Calu3 (cell line): ENCODE results near the gene SLC13A1. TPM values are rescaled to one million over a fixed set of nuclear protein-coding genes. Genes with fewer than 3 reads are reported as not detected.
"Not testable (repeated sequence)": the region's sequence is repeated elsewhere in the genome, so short reads cannot be mapped to it uniquely, and the experiment has no call there.

Experiments
- BruUV-seq: library from RNA; stranded (reverse); fragments of 400-500 nt; replicated peaks from 2 replicates; lab custom pipeline; 2021; lab: Mats Ljungman, UMichigan
- CTCF ChIA-PET: fragments of 300-600 bp; sonication (Branson Sonifier 250); formaldehyde crosslinking; loops from one replicate; lab custom pipeline; 2022; ENCODE audit warnings: antibody characterized with exemption; lab: Charles Lee
- DNase-seq: peaks from one replicate; pipeline ENCODE4 v3.0.0; 2022
- H3K27ac Mint-ChIP-seq: one replicate; pipeline ENCODE4 v1.8.0; 2022; ENCODE audit warnings: mixed read lengths; ENCODE audit not compliant: unreplicated experiment
- H3K27me3 Mint-ChIP-seq: one replicate; pipeline ENCODE4 v1.8.0; 2022; ENCODE audit warnings: mixed read lengths; ENCODE audit not compliant: unreplicated experiment
- H3K36me3 Mint-ChIP-seq: one replicate; pipeline ENCODE4 v1.8.0; 2022; ENCODE audit warnings: mild to moderate bottlenecking, moderate library complexity, mixed read lengths; ENCODE audit not compliant: insufficient read depth, unreplicated experiment
- H3K4me1 Mint-ChIP-seq: one replicate; pipeline ENCODE4 v1.8.0; 2022; ENCODE audit warnings: mild to moderate bottlenecking, low read depth, mixed read lengths; ENCODE audit not compliant: unreplicated experiment
- H3K4me3 Mint-ChIP-seq: one replicate; pipeline ENCODE4 v1.8.0; 2022; ENCODE audit warnings: mild to moderate bottlenecking, low read depth, moderate library complexity, mixed read lengths; ENCODE audit not compliant: unreplicated experiment
- H3K9me3 Mint-ChIP-seq: one replicate; pipeline ENCODE4 v1.8.0; 2022; ENCODE audit warnings: low read depth, mixed read lengths; ENCODE audit not compliant: unreplicated experiment
- intact Hi-C: fragments of 100-400 bp; cut with micrococcal nuclease; formaldehyde crosslinking; loops from one replicate; pipeline ENCODE4 v1.10.0; 2022; ENCODE audit not compliant: unreplicated experiment
- total RNA-seq: library from RNA; stranded (reverse); gene quantifications from 2 replicates; pipeline ENCODE4 v1.2.3, GENCODE V29; 2022
- TF ChIP-seq, protein P1 (sequence below): fragments of 200-600 bp; IDR thresholded peaks from one replicate; pipeline ENCODE4 v1.8.0; 2022; ENCODE audit warnings: antibody characterized with exemption; ENCODE audit not compliant: unreplicated experiment

SLC13A1 gene
- total RNA-seq, 1 experiment from 2014 or later, result not detected

DNA sequence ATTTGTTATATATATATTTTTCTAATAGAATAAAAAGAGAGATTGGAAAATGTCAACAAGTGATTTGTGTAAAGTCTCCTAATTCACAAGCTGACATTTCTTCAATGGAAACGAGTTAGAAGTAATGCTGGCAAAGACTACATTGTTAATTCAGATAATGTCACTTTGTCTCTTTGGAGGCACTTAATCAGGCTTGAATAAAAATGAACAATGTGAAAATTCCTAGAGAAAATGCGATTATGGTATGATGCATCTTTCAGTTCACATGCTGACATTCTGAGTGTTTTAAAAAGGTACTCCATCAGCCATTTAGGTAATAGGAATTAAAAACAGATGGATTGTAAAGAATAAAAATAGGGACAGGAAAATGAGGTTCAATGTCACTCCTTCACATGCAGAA is 100.1 kb downstream of the SLC13A1 start:
- no peaks in the 10 kb centered on the region for H3K27me3 Mint-ChIP-seq
- BruUV-seq, result no TSS peak
- intact Hi-C loops, result no loop called here
- no peak overlapping the region for H3K4me3 Mint-ChIP-seq
- DNase-seq, result no peak
- CTCF ChIA-PET, result no interaction called here
- H3K36me3 Mint-ChIP-seq, result no peaks in the 10 kb centered on the region
- H3K27ac Mint-ChIP-seq, result no peak overlapping the region
- H3K9me3 Mint-ChIP-seq, result peaks cover 2% of the 10 kb centered on the region
- TF ChIP-seq, protein P1, sequence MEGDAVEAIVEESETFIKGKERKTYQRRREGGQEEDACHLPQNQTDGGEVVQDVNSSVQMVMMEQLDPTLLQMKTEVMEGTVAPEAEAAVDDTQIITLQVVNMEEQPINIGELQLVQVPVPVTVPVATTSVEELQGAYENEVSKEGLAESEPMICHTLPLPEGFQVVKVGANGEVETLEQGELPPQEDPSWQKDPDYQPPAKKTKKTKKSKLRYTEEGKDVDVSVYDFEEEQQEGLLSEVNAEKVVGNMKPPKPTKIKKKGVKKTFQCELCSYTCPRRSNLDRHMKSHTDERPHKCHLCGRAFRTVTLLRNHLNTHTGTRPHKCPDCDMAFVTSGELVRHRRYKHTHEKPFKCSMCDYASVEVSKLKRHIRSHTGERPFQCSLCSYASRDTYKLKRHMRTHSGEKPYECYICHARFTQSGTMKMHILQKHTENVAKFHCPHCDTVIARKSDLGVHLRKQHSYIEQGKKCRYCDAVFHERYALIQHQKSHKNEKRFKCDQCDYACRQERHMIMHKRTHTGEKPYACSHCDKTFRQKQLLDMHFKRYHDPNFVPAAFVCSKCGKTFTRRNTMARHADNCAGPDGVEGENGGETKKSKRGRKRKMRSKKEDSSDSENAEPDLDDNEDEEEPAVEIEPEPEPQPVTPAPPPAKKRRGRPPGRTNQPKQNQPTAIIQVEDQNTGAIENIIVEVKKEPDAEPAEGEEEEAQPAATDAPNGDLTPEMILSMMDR, result no peak
- no peaks in the 10 kb centered on the region for H3K4me1 Mint-ChIP-seq

DNA sequence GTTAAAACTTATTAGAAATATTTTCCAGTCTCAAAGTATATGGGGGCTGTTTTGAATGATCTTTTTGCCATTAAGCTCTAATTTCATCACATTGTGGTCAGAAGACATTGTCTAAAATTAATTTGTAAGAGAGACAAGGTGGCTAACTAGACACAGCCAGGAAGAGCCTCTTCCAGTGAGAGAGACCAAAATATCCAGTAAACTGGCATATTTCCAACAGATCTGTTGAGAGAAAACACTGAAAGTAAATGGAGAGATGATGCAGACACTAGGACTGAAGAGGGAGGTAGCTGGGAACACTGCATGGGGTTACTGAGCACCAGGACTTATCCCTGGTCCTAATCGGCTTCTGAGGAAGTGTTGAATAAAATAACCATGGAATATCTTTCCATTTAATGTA is 102.8 kb downstream of the SLC13A1 start:
- Mint-ChIP-seq H3K27ac (no peak overlapping the region), H3K4me1 (no peaks in the 10 kb centered on the region), H3K27me3 (no peaks in the 10 kb centered on the region), H3K4me3 (no peak overlapping the region), H3K9me3 (peaks cover 5% of the 10 kb centered on the region), H3K36me3 (no peaks in the 10 kb centered on the region)
- no peak for DNase-seq
- intact Hi-C loops, result no loop called here
- CTCF ChIA-PET, result no interaction called here
- no TSS peak for BruUV-seq
- TF ChIP-seq, protein P1, result no peak

DNA sequence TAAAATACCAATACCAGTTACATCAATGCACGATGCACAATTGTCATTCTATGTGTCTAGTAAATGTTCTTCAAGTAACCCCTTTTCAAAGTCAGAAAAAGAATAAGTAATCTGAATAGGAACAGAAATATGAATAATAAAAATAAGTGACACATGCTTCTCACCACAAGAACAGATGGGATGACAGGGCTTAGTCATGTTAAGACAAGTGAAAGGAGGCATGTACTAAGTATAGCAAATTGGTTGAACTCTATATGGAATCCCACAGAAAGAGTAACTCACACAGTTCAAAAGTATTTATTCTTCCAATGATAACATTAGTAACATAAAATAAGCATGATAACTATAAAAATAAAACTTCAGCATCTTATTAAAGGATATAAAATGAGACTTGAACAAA is 103.3 kb downstream of the SLC13A1 start:
- Mint-ChIP-seq H3K4me1 (no peaks in the 10 kb centered on the region), H3K36me3 (no peaks in the 10 kb centered on the region), H3K9me3 (peaks cover 5% of the 10 kb centered on the region), H3K4me3 (no peak overlapping the region), H3K27ac (no peak overlapping the region), H3K27me3 (no peaks in the 10 kb centered on the region)
- BruUV-seq, result no TSS peak
- TF ChIP-seq, protein P1, result no peak
- DNase-seq, result no peak
- CTCF ChIA-PET, result no interaction called here
- intact Hi-C loops, result no loop called here

DNA sequence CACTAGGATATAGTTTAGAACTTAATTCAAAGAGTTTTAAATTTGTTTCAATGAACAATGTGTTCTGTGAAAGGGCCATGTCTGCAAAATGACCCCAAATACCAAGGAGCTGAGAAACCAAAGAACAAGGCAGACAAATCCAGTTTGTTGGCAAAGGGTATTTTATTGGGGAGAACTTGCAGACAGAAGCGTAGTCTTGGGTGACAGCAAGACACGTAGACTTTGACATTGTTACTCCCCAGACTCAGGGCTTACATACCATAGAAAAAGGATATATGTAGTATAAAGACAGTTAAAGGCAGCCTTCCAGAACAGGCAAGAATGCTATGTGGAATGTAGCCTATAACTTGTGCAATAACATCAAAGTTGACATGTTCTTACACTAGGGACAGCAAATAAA is 109.3 kb downstream of the SLC13A1 start:
- intact Hi-C loops, result no loop called here
- Mint-ChIP-seq H3K36me3 (no peaks in the 10 kb centered on the region), H3K27me3 (no peaks in the 10 kb centered on the region), H3K4me3 (no peak overlapping the region), H3K27ac (no peak overlapping the region), H3K4me1 (no peaks in the 10 kb centered on the region), H3K9me3 (peaks cover 2% of the 10 kb centered on the region)
- CTCF ChIA-PET, result interaction anchor here (1.0 kb wide), 1 partner anchor 14 kb away, joined by 3 read pairs; no protein-coding TSS in a partner anchor
- no TSS peak for BruUV-seq
- TF ChIP-seq, protein P1, result no peak
- DNase-seq, result no peak

DNA sequence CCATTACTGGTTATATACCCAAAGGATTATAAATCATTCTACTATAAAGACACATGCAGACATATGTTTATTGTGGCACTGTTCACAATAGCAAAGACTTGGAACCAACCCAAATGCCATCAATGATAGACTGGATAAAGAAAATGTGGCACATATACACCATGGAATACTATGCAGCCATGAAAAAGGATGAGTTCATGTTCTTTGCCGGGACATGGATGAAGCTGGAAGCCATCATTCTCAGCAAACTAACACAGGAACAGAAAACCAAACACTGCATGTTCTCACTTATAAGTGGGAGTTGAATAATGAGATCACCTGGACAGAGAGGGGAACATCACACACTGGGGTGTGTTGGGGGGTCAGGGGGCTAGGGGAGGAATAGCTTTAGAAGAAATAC is 112.9 kb downstream of the SLC13A1 start:
- H3K4me1 Mint-ChIP-seq, H3K4me3 Mint-ChIP-seq, H3K36me3 Mint-ChIP-seq, H3K27ac Mint-ChIP-seq, H3K27me3 Mint-ChIP-seq, DNase-seq, H3K9me3 Mint-ChIP-seq, CTCF ChIA-PET, BruUV-seq, intact Hi-C loops: not testable (repeated sequence)

DNA sequence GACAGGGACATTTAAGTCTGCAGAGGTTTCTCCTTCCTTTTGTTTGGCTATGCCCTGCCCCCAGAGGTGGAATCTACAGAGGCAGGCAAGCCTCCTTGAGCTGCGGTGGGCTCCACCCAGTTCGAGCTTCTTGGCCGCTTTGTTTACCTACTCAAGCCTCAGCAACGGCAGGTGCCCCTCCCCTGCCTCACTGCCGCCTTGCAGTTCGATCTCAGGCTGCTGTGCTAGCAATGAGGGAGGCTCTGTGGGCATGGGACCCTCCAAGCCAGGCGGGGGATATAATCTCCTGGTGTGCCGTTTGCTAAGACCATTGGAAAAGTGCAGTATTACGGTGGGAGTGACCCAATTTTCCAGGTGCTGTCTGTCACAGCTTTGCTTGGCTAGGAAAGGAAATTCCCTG is 114.9 kb downstream of the SLC13A1 start:
- H3K4me1 Mint-ChIP-seq, H3K27ac Mint-ChIP-seq, H3K9me3 Mint-ChIP-seq, DNase-seq, H3K4me3 Mint-ChIP-seq, intact Hi-C loops, CTCF ChIA-PET, H3K36me3 Mint-ChIP-seq, H3K27me3 Mint-ChIP-seq, BruUV-seq: not testable (repeated sequence)
